ENCODE data around the gene OR51V1.
"Not testable (repeated sequence)": the region's sequence is repeated elsewhere in the genome, so short reads cannot be mapped to it uniquely, and the experiment has no call there.

Gene OR51V1

GRCh38 chr11:5188201-5188600, 12.3 kb downstream of the OR51V1 start:
- Histone ChIP-seq H3K4me2 (ENCODE audit: insufficient read depth, low read length) (no peak overlapping the region), H3K36me3 (ENCODE audit: insufficient read depth, low read length) (no peaks in the 10 kb centered on the region), H4K20me1 (ENCODE audit: insufficient read depth, low read length) (no peaks in the 10 kb centered on the region), H3K27me3 (ENCODE audit: insufficient read depth, low read length, poor library complexity) (no peaks in the 10 kb centered on the region), H3K9ac (ENCODE audit: low read depth, low read length) (no peak overlapping the region), H3K79me2 (ENCODE audit: insufficient read depth, low read length) (no peaks in the 10 kb centered on the region), H2AFZ (ENCODE audit: low read depth, low read length) (no peak overlapping the region), H3K9me3 (ENCODE audit: insufficient read depth, low read length, severe bottlenecking) (no peaks in the 10 kb centered on the region), H3K4me3 (ENCODE audit: low read depth in 1 of 2, low read length in 2 of 2) (no peak overlapping the region), H3K27ac (ENCODE audit: low read length) (no peak overlapping the region), H3K4me1 (ENCODE audit: insufficient read depth, low read length) (no peaks in the 10 kb centered on the region)
- no peak for ATAC-seq (ENCODE audit: insufficient read depth, low read depth)
- no peak for TF ChIP-seq CTCF (IDR thresholded peaks at IDR 0.05; ENCODE audit: borderline replicate concordance, extremely low read depth, low read length, poor library complexity, severe bottlenecking)
- no peak for TF ChIP-seq EZH2 (IDR thresholded peaks at IDR 0.05; ENCODE audit: borderline replicate concordance, low read depth, low read length, severe bottlenecking)
- DNase-seq = no peak

GRCh38 chr11:5178046-5178837, 22.2 kb downstream of the OR51V1 start:
- Histone ChIP-seq H3K27ac (ENCODE audit: low read length) (no peak overlapping the region), H3K9ac (ENCODE audit: low read depth, low read length) (no peak overlapping the region), H4K20me1 (ENCODE audit: insufficient read depth, low read length) (no peaks in the 10 kb centered on the region), H3K27me3 (ENCODE audit: insufficient read depth, low read length, poor library complexity) (no peaks in the 10 kb centered on the region), H3K9me3 (ENCODE audit: insufficient read depth, low read length, severe bottlenecking) (no peaks in the 10 kb centered on the region), H3K79me2 (ENCODE audit: insufficient read depth, low read length) (no peaks in the 10 kb centered on the region), H3K4me2 (ENCODE audit: insufficient read depth, low read length) (no peak overlapping the region), H2AFZ (ENCODE audit: low read depth, low read length) (no peak overlapping the region), H3K4me1 (ENCODE audit: insufficient read depth, low read length) (no peaks in the 10 kb centered on the region), H3K4me3 (ENCODE audit: low read depth in 1 of 2, low read length in 2 of 2) (no peak overlapping the region), H3K36me3 (ENCODE audit: insufficient read depth, low read length) (no peaks in the 10 kb centered on the region)
- DNase-seq = no peak
- no peak for ATAC-seq (ENCODE audit: insufficient read depth, low read depth)
- TF ChIP-seq EZH2 (IDR thresholded peaks at IDR 0.05; ENCODE audit: borderline replicate concordance, low read depth, low read length, severe bottlenecking) = no peak

- H3K9ac ChIP-seq (ENCODE audit: low read depth, low read length) = no peak overlapping the region
- no peak overlapping the region for H2AFZ ChIP-seq (ENCODE audit: low read depth, low read length)
- no peak overlapping the region for H3K27ac ChIP-seq (ENCODE audit: low read length)
- no peaks in the 10 kb centered on the region for H4K20me1 ChIP-seq (ENCODE audit: insufficient read depth, low read length)
- no peak overlapping the region for H3K4me2 ChIP-seq (ENCODE audit: insufficient read depth, low read length)
- DNase-seq = no peak
- no peaks in the 10 kb centered on the region for H3K4me1 ChIP-seq (ENCODE audit: insufficient read depth, low read length)
- no peak for TF ChIP-seq EZH2 (IDR thresholded peaks at IDR 0.05; ENCODE audit: borderline replicate concordance, low read depth, low read length, severe bottlenecking)
- TF ChIP-seq CTCF (IDR thresholded peaks at IDR 0.05; ENCODE audit: borderline replicate concordance, extremely low read depth, low read length, poor library complexity, severe bottlenecking) = no peak
- no peaks in the 10 kb centered on the region for H3K79me2 ChIP-seq (ENCODE audit: insufficient read depth, low read length)
- no peaks in the 10 kb centered on the region for H3K27me3 ChIP-seq (ENCODE audit: insufficient read depth, low read length, poor library complexity)
- no peak overlapping the region for H3K4me3 ChIP-seq (ENCODE audit: low read depth in 1 of 2, low read length in 2 of 2)
- ATAC-seq (ENCODE audit: insufficient read depth, low read depth) = no peak
- no peaks in the 10 kb centered on the region for H3K36me3 ChIP-seq (ENCODE audit: insufficient read depth, low read length)
- H3K9me3 ChIP-seq (ENCODE audit: insufficient read depth, low read length, severe bottlenecking) = no peaks in the 10 kb centered on the region
Observed at GRCh38 chr11:5174934-5175333, 25.5 kb downstream of the OR51V1 start.

DNA sequence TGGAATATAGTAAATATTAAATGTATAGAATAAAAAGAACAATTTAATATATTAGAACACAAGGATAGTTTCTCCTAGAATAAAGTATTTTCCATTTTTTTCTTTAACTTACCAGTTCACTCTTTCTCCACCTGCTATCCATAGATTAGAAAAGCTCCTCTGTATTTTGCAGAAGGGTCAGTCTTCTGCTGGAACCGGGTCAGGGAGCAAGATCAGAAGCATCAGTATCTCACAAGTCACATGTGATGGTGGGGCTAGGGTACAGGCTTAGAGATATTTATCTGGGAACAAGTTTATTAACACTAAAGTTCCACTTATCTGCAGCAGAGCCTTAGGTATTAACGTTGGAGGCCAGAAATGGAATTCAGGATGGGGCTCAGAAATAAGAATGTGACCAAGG, 28.6 kb downstream of the OR51V1 start:
- H3K4me1 ChIP-seq (ENCODE audit: insufficient read depth, low read length) = no peaks in the 10 kb centered on the region
- H3K9me3 ChIP-seq (ENCODE audit: insufficient read depth, low read length, severe bottlenecking) = no peaks in the 10 kb centered on the region
- no peak overlapping the region for H3K4me3 ChIP-seq (ENCODE audit: low read depth in 1 of 2, low read length in 2 of 2)
- no peak overlapping the region for H2AFZ ChIP-seq (ENCODE audit: low read depth, low read length)
- no peak overlapping the region for H3K9ac ChIP-seq (ENCODE audit: low read depth, low read length)
- H3K36me3 ChIP-seq (ENCODE audit: insufficient read depth, low read length) = no peaks in the 10 kb centered on the region
- TF ChIP-seq CTCF (IDR thresholded peaks at IDR 0.05; ENCODE audit: borderline replicate concordance, extremely low read depth, low read length, poor library complexity, severe bottlenecking) = no peak
- no peak for TF ChIP-seq EZH2 (IDR thresholded peaks at IDR 0.05; ENCODE audit: borderline replicate concordance, low read depth, low read length, severe bottlenecking)
- H4K20me1 ChIP-seq (ENCODE audit: insufficient read depth, low read length) = no peaks in the 10 kb centered on the region
- no peak for ATAC-seq (ENCODE audit: insufficient read depth, low read depth)
- H3K79me2 ChIP-seq (ENCODE audit: insufficient read depth, low read length) = no peaks in the 10 kb centered on the region
- no peak for DNase-seq
- no peak overlapping the region for H3K4me2 ChIP-seq (ENCODE audit: insufficient read depth, low read length)
- no peaks in the 10 kb centered on the region for H3K27me3 ChIP-seq (ENCODE audit: insufficient read depth, low read length, poor library complexity)
- no peak overlapping the region for H3K27ac ChIP-seq (ENCODE audit: low read length)

- not testable (repeated sequence) for ATAC-seq (ENCODE audit: insufficient read depth, low read depth); H3K4me3 ChIP-seq (ENCODE audit: low read depth in 1 of 2, low read length in 2 of 2); H3K4me2 ChIP-seq (ENCODE audit: insufficient read depth, low read length); H3K9me3 ChIP-seq (ENCODE audit: insufficient read depth, low read length, severe bottlenecking); H3K4me1 ChIP-seq (ENCODE audit: insufficient read depth, low read length); H3K79me2 ChIP-seq (ENCODE audit: insufficient read depth, low read length); DNase-seq; H3K27me3 ChIP-seq (ENCODE audit: insufficient read depth, low read length, poor library complexity); H2AFZ ChIP-seq (ENCODE audit: low read depth, low read length); H3K36me3 ChIP-seq (ENCODE audit: insufficient read depth, low read length); H4K20me1 ChIP-seq (ENCODE audit: insufficient read depth, low read length); H3K9ac ChIP-seq (ENCODE audit: low read depth, low read length); H3K27ac ChIP-seq (ENCODE audit: low read length)
Observed at GRCh38 chr11:5165898-5166297, 34.6 kb downstream of the OR51V1 start.

GRCh38 chr11:5164807-5165206, 35.7 kb downstream of the OR51V1 start:
- H3K4me2 ChIP-seq (ENCODE audit: insufficient read depth, low read length); H3K79me2 ChIP-seq (ENCODE audit: insufficient read depth, low read length); H3K27me3 ChIP-seq (ENCODE audit: insufficient read depth, low read length, poor library complexity); H4K20me1 ChIP-seq (ENCODE audit: insufficient read depth, low read length); H3K36me3 ChIP-seq (ENCODE audit: insufficient read depth, low read length); H3K27ac ChIP-seq (ENCODE audit: low read length); H2AFZ ChIP-seq (ENCODE audit: low read depth, low read length); H3K4me1 ChIP-seq (ENCODE audit: insufficient read depth, low read length); ATAC-seq (ENCODE audit: insufficient read depth, low read depth); H3K9me3 ChIP-seq (ENCODE audit: insufficient read depth, low read length, severe bottlenecking); H3K4me3 ChIP-seq (ENCODE audit: low read depth in 1 of 2, low read length in 2 of 2); H3K9ac ChIP-seq (ENCODE audit: low read depth, low read length); DNase-seq: not testable (repeated sequence)

Measured in DND-41 (cell line).